Measurements from ENCODE around the gene ZMYND8.

GRCh38 chr20:47227576-47227975 lies 128.9 kb downstream of the ZMYND8 start:
- TF ChIP-seq GATA3 (IDR thresholded peaks at IDR 0.05; ENCODE audit: low read depth, low read length) (no peak), GATA2 (IDR thresholded peaks at IDR 0.05; ENCODE audit: low read depth, low read length) (no peak)

All from SH-SY5Y (cell line).